ENCODE measurements around the gene EFNB3. TPM values are rescaled to one million over a fixed set of nuclear protein-coding genes. Genes with fewer than 3 reads are reported as not detected.

EFNB3 gene
- total and polyA plus RNA-seq, 2 of the 13 experiments (the other 11 are each of a cell fraction or from before 2014, with no cell fraction given): 0.07 to 0.25 TPM

DNA sequence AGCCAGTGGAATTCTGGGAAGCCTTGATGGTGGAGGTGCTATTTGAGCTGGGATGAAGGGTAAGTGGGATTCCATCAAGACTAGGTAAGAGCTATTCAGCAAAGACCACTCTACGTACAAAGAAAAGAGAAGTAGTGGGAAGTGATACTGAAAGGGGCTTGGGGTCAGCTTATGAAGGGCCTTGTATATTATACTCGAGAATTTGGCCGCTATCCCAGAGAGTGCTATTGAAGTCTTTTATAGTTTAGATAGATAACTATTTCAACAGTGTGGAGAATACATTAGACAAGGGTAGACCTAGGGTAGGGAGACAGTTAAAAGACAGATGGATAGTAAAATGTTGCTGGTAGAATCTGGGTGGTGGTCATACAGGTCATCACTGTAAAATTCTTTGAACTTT lies 22.9 kb downstream of the EFNB3 start:
- ChIA-PET POLR2A (no interaction called here), CTCF (ENCODE audit: low intra/inter-chr PET ratio, low total read pairs) (no interaction called here)
- Histone ChIP-seq H2AFZ (ENCODE audit: low read length) (no peak overlapping the region), H3K79me2 (ENCODE audit: insufficient read depth, low read length) (no peaks in the 10 kb centered on the region), H3K4me3 (replicated peaks in 1 of 3; ENCODE audit: insufficient read depth in 1 of 3, low read depth in 2 of 3, low read length in 3 of 3) (no peak overlapping the region), H3K36me3 (replicated peaks in 1 of 2; ENCODE audit: control insufficient read depth in 1 of 2, insufficient read depth in 2 of 2, low read length in 2 of 2) (no peaks in the 10 kb centered on the region), H3K27me3 (ENCODE audit: control insufficient read depth in 1 of 2, insufficient read depth in 2 of 2, low read length in 2 of 2) (peaks cover 0 to 4% of the 10 kb centered on the region in 2 experiments; a peak in 3 of 5 replicates), H3K4me1 (ENCODE audit: insufficient read depth, low read length) (no peaks in the 10 kb centered on the region), H4K20me1 (ENCODE audit: insufficient read depth, low read length) (no peaks in the 10 kb centered on the region), H3K9me3 (ENCODE audit: low read length) (no peaks in the 10 kb centered on the region), H3K27ac (ENCODE audit: extremely low read length, insufficient read depth, low read length) (no peak overlapping the region), H3K9ac (ENCODE audit: insufficient read depth, low read depth, low read length) (no peak overlapping the region), H3K4me2 (ENCODE audit: low read depth, low read length) (no peak overlapping the region)
- TF ChIP-seq ZNF451 (CRISPR knock-in tag; IDR thresholded peaks at IDR 0.05) (no peak), HMGA1 (CRISPR knock-in tag; conservative IDR thresholded peaks at IDR 0.05) (no peak), YEATS2 (CRISPR knock-in tag; IDR thresholded peaks at IDR 0.05; ENCODE audit: borderline replicate concordance) (no peak)
- TF ChIP-seq, protein P1, sequence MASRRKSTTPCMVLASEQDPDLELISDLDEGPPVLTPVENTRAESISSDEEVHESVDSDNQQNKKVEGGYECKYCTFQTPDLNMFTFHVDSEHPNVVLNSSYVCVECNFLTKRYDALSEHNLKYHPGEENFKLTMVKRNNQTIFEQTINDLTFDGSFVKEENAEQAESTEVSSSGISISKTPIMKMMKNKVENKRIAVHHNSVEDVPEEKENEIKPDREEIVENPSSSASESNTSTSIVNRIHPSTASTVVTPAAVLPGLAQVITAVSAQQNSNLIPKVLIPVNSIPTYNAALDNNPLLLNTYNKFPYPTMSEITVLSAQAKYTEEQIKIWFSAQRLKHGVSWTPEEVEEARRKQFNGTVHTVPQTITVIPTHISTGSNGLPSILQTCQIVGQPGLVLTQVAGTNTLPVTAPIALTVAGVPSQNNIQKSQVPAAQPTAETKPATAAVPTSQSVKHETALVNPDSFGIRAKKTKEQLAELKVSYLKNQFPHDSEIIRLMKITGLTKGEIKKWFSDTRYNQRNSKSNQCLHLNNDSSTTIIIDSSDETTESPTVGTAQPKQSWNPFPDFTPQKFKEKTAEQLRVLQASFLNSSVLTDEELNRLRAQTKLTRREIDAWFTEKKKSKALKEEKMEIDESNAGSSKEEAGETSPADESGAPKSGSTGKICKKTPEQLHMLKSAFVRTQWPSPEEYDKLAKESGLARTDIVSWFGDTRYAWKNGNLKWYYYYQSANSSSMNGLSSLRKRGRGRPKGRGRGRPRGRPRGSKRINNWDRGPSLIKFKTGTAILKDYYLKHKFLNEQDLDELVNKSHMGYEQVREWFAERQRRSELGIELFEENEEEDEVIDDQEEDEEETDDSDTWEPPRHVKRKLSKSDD (CRISPR knock-in tag; IDR thresholded peaks at IDR 0.05; ENCODE audit: low read depth): no peak
- ATAC-seq: no peak
- intact Hi-C loops (cut with micrococcal nuclease; ENCODE audit: unreplicated experiment) (no loop called here), in situ Hi-C loops (cut with HindIII; ENCODE audit: extremely low pct_ligation_motif_present, low pct_unique_long_range_greater_than_20kb) (no loop called here)
- FAIRE-seq: no peak
- BruUV-seq (replicated peaks): no TSS peak
- 70% methylated on average over 3 of the region's 3 CpGs for WGBS (ENCODE audit: low lambda C conversion rate)
- DNase-seq (ENCODE audit: low spot score): no peak

DNA sequence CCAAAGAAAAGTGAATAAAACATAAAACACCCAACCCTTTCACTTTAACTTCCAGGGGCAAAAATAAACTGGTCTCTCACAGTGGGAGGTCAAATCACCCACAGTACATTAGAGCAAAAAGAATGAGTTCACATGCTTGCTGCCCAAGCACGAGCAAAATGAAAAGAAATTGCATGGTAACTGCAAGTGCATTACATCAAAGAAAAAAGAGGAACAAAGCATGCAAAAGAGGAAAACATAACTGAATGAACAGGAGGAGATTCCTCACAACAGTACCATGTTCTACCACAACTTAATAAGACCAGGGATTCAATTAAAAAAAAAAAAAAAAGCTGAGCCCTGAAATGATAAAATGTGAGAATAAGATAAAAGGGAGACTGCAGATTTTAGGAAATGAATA lies 24.8 kb downstream of the EFNB3 start:
- Histone ChIP-seq H2AFZ (ENCODE audit: low read length) (no peak overlapping the region), H3K79me2 (ENCODE audit: insufficient read depth, low read length) (no peaks in the 10 kb centered on the region), H4K20me1 (ENCODE audit: insufficient read depth, low read length) (no peaks in the 10 kb centered on the region), H3K9ac (ENCODE audit: insufficient read depth, low read depth, low read length) (no peak overlapping the region), H3K27me3 (ENCODE audit: control insufficient read depth in 1 of 2, insufficient read depth in 2 of 2, low read length in 2 of 2) (peaks cover 3 to 20% of the 10 kb centered on the region in 2 experiments; a peak in 3 of 5 replicates), H3K4me1 (ENCODE audit: insufficient read depth, low read length) (no peaks in the 10 kb centered on the region), H3K4me3 (replicated peaks in 1 of 3; ENCODE audit: insufficient read depth in 1 of 3, low read depth in 2 of 3, low read length in 3 of 3) (no peak overlapping the region), H3K27ac (ENCODE audit: extremely low read length, insufficient read depth, low read length) (no peak overlapping the region), H3K9me3 (ENCODE audit: low read length) (no peaks in the 10 kb centered on the region), H3K36me3 (replicated peaks in 1 of 2; ENCODE audit: control insufficient read depth in 1 of 2, insufficient read depth in 2 of 2, low read length in 2 of 2) (no peaks in the 10 kb centered on the region), H3K4me2 (ENCODE audit: low read depth, low read length) (no peak overlapping the region)
- FAIRE-seq (no peak), DNase-seq (ENCODE audit: low spot score) (no peak), ATAC-seq (no peak)
- 0% methylated on average over 1 of the region's 1 CpG for WGBS (ENCODE audit: low lambda C conversion rate)
- no TSS peak for BruUV-seq (replicated peaks)
- in situ Hi-C loops (cut with HindIII; ENCODE audit: extremely low pct_ligation_motif_present, low pct_unique_long_range_greater_than_20kb) (no loop called here), intact Hi-C loops (cut with micrococcal nuclease; ENCODE audit: unreplicated experiment) (no loop called here)
- ChIA-PET POLR2A (no interaction called here), CTCF (ENCODE audit: low intra/inter-chr PET ratio, low total read pairs) (no interaction called here)
- TF ChIP-seq ZNF564 (CRISPR knock-in tag; IDR thresholded peaks at IDR 0.05) (no peak), CHD4 (IDR thresholded peaks at IDR 0.05; ENCODE audit: borderline replicate concordance, low read length) (no peak), RAD51 (IDR thresholded peaks at IDR 0.05; ENCODE audit: borderline replicate concordance) (no peak), KDM6A (CRISPR knock-in tag; IDR thresholded peaks at IDR 0.05; ENCODE audit: low read depth) (no peak), MIXL1 (CRISPR knock-in tag; IDR thresholded peaks at IDR 0.05) (no peak), ZNF260 (CRISPR knock-in tag; IDR thresholded peaks at IDR 0.05; ENCODE audit: borderline replicate concordance, low read depth) (no peak), CCAR2 (optimal IDR thresholded peaks at IDR 0.05; ENCODE audit: low read depth, low read length) (no peak)
- TF ChIP-seq, protein P2, sequence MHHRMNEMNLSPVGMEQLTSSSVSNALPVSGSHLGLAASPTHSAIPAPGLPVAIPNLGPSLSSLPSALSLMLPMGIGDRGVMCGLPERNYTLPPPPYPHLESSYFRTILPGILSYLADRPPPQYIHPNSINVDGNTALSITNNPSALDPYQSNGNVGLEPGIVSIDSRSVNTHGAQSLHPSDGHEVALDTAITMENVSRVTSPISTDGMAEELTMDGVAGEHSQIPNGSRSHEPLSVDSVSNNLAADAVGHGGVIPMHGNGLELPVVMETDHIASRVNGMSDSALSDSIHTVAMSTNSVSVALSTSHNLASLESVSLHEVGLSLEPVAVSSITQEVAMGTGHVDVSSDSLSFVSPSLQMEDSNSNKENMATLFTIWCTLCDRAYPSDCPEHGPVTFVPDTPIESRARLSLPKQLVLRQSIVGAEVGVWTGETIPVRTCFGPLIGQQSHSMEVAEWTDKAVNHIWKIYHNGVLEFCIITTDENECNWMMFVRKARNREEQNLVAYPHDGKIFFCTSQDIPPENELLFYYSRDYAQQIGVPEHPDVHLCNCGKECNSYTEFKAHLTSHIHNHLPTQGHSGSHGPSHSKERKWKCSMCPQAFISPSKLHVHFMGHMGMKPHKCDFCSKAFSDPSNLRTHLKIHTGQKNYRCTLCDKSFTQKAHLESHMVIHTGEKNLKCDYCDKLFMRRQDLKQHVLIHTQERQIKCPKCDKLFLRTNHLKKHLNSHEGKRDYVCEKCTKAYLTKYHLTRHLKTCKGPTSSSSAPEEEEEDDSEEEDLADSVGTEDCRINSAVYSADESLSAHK (CRISPR knock-in tag; IDR thresholded peaks at IDR 0.05; ENCODE audit: borderline replicate concordance): no peak
- TF ChIP-seq, protein P3, sequence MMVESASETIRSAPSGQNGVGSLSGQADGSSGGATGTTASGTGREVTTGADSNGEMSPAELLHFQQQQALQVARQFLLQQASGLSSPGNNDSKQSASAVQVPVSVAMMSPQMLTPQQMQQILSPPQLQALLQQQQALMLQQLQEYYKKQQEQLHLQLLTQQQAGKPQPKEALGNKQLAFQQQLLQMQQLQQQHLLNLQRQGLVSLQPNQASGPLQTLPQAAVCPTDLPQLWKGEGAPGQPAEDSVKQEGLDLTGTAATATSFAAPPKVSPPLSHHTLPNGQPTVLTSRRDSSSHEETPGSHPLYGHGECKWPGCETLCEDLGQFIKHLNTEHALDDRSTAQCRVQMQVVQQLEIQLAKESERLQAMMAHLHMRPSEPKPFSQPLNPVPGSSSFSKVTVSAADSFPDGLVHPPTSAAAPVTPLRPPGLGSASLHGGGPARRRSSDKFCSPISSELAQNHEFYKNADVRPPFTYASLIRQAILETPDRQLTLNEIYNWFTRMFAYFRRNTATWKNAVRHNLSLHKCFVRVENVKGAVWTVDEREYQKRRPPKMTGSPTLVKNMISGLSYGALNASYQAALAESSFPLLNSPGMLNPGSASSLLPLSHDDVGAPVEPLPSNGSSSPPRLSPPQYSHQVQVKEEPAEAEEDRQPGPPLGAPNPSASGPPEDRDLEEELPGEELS (CRISPR knock-in tag; IDR thresholded peaks at IDR 0.05): no peak

Data from HepG2 (cell line).